HG02571 (cell line): Measurements from ENCODE around the gene ANP32A.

Experiments
- ATAC-seq: cut with Tn5 transposase; IDR thresholded peaks from one replicate; pipeline ENCODE4 v1.9.1; 2021; ENCODE audit warnings: mild to moderate bottlenecking, moderate library complexity; ENCODE audit not compliant: unreplicated experiment

The ANP32A gene

GRCh38 chr15:68784206-68784605 is 36.5 kb downstream of the ANP32A start:
- no peak for ATAC-seq

GRCh38 chr15:68783226-68784058 is 37.3 kb downstream of the ANP32A start:
- ATAC-seq = no peak

- ATAC-seq = no peak
Observed at GRCh38 chr15:68782589-68783161, 38.0 kb downstream of the ANP32A start.

- ATAC-seq = no peak
Observed at GRCh38 chr15:68781766-68782588, 38.7 kb downstream of the ANP32A start.

- no peak for ATAC-seq
Observed at GRCh38 chr15:68781217-68781616, 39.5 kb downstream of the ANP32A start.

- no peak for ATAC-seq
Observed at GRCh38 chr15:68778876-68779275, 41.8 kb downstream of the ANP32A start.

GRCh38 chr15:68776477-68777270 is 44.0 kb downstream of the ANP32A start:
- ATAC-seq = no peak

GRCh38 chr15:68775671-68776476 is 44.8 kb downstream of the ANP32A start:
- ATAC-seq = no peak

- no peak for ATAC-seq
Observed at GRCh38 chr15:68775236-68775577, 45.5 kb downstream of the ANP32A start.

GRCh38 chr15:68774521-68775235 is 46.0 kb downstream of the ANP32A start:
- no peak for ATAC-seq

GRCh38 chr15:68774120-68774519 is 46.6 kb downstream of the ANP32A start:
- no peak for ATAC-seq

- ATAC-seq = no peak
Observed at GRCh38 chr15:68773036-68773435, 47.7 kb downstream of the ANP32A start.

- no peak for ATAC-seq
Observed at GRCh38 chr15:68770216-68770615, 50.5 kb downstream of the ANP32A start.

GRCh38 chr15:68769702-68770101 is 51.0 kb downstream of the ANP32A start:
- no peak for ATAC-seq

- ATAC-seq = no peak
Observed at GRCh38 chr15:68768321-68768720, 52.4 kb downstream of the ANP32A start.

- ATAC-seq = no peak
Observed at GRCh38 chr15:68767833-68768232, 52.9 kb downstream of the ANP32A start.

- no peak for ATAC-seq
Observed at GRCh38 chr15:68765602-68766368, 54.9 kb downstream of the ANP32A start.

GRCh38 chr15:68764090-68764489 is 56.6 kb downstream of the ANP32A start:
- no peak for ATAC-seq

GRCh38 chr15:68763063-68763462 is 57.6 kb downstream of the ANP32A start:
- ATAC-seq = no peak
